Suprapubic skin (tissue), 4 donors: ENCODE measurements around the gene TMEM82.

Source experiments
- CTCF ChIP-seq, 2 donors: fragments of 200-600 bp in 1 of 2; fragments of 450-650 bp in 1 of 2; sonication (generic) in 1 of 2; IDR thresholded peaks; one replicate each; pipeline ENCODE4 v1.5.1; 2016 to 2019; ENCODE audit warnings: antibody characterized with exemption in 2 of 2, mild to moderate bottlenecking in 1 of 2, moderate library complexity in 1 of 2
- EP300 ChIP-seq: sonication (generic); formaldehyde crosslinking; IDR thresholded peaks from one replicate; pipeline ENCODE4 v1.6.1; 2017; ENCODE audit warnings: antibody characterized with exemption
- POLR2A ChIP-seq, 2 donors: fragments of 450-650 bp; IDR thresholded peaks; one replicate each; pipeline ENCODE4 v1.6.1; 2017; ENCODE audit warnings: antibody characterized with exemption in 2 of 2, mild to moderate bottlenecking in 2 of 2, moderate library complexity in 2 of 2
- POLR2AphosphoS5 ChIP-seq, 3 donors: sonication (generic); formaldehyde crosslinking; IDR thresholded peaks; one replicate each; pipeline ENCODE4 v1.6.1; 2017; ENCODE audit warnings: antibody characterized with exemption in 3 of 3

GRCh38 chr1:15757016-15757543 lies 14.8 kb downstream of the TMEM82 start:
- no peak for TF ChIP-seq CTCF (IDR thresholded peaks at IDR 0.05)
- no peak for TF ChIP-seq POLR2AphosphoS5 (IDR thresholded peaks at IDR 0.05)
- no peak for TF ChIP-seq POLR2A (IDR thresholded peaks at IDR 0.05)
- TF ChIP-seq EP300 = no peak
